GM19328 (cell line): ENCODE data around the gene PC.

Source experiments
- ATAC-seq: cut with Tn5 transposase; IDR thresholded peaks from one replicate; pipeline ENCODE4 v1.9.1; 2021; ENCODE audit warnings: mild to moderate bottlenecking, moderate library complexity; ENCODE audit not compliant: unreplicated experiment

Gene PC

GRCh38 chr11:66885950-66886440, 72.2 kb downstream of the PC start:
- no peak for ATAC-seq

GRCh38 chr11:66885469-66885868, 72.7 kb downstream of the PC start:
- ATAC-seq, result no peak

- ATAC-seq, result no peak
Observed at GRCh38 chr11:66884443-66884842, 73.7 kb downstream of the PC start.

- ATAC-seq, result no peak
Observed at GRCh38 chr11:66883016-66883965, 74.9 kb downstream of the PC start.

- no peak for ATAC-seq
Observed at GRCh38 chr11:66882561-66883015, 75.6 kb downstream of the PC start.

GRCh38 chr11:66881927-66882452, 76.2 kb downstream of the PC start:
- ATAC-seq, result no peak

- ATAC-seq, result no peak
Observed at GRCh38 chr11:66881451-66881835, 76.7 kb downstream of the PC start.

- no peak for ATAC-seq
Observed at GRCh38 chr11:66880496-66881450, 77.4 kb downstream of the PC start.

- ATAC-seq, result no peak
Observed at GRCh38 chr11:66879999-66880398, 78.2 kb downstream of the PC start.

GRCh38 chr11:66879583-66879982, 78.6 kb downstream of the PC start:
- no peak for ATAC-seq

GRCh38 chr11:66879000-66879399, 79.2 kb downstream of the PC start:
- ATAC-seq, result no peak

GRCh38 chr11:66878474-66878873, 79.7 kb downstream of the PC start:
- no peak for ATAC-seq

- ATAC-seq, result no peak
Observed at GRCh38 chr11:66877588-66878385, 80.4 kb downstream of the PC start.

GRCh38 chr11:66875378-66875777, 82.8 kb downstream of the PC start:
- ATAC-seq, result no peak

- no peak for ATAC-seq
Observed at GRCh38 chr11:66874232-66874631, 84.0 kb downstream of the PC start.

GRCh38 chr11:66871521-66871901, 86.7 kb downstream of the PC start:
- ATAC-seq, result no peak

- no peak for ATAC-seq
Observed at GRCh38 chr11:66870616-66871520, 87.3 kb downstream of the PC start.

- ATAC-seq, result no peak
Observed at GRCh38 chr11:66870131-66870530, 88.1 kb downstream of the PC start.

- no peak for ATAC-seq
Observed at GRCh38 chr11:66869567-66869870, 88.7 kb downstream of the PC start.
